Parathyroid adenoma (tissue), 2 donors: ENCODE results near the gene PLRG1.

Experiments
- H2AFZ ChIP-seq: fragments of 300-600 bp; sonication (generic); one replicate; pipeline ENCODE4 v1.7.0; 2017; ENCODE audit warnings: antibody characterized with exemption, mild to moderate bottlenecking
- H3K27ac ChIP-seq: fragments of 300-600 bp; sonication (generic); one replicate; pipeline ENCODE4 v1.7.0; 2017
- H3K27me3 ChIP-seq: fragments of 300-600 bp; sonication (generic); one replicate; pipeline ENCODE4 v1.7.0; 2017; ENCODE audit warnings: low read length; ENCODE audit not compliant: control insufficient read depth, insufficient read depth
- H3K36me3 ChIP-seq: fragments of 300-600 bp; sonication (generic); one replicate; pipeline ENCODE4 v1.7.0; 2017; ENCODE audit warnings: low read length; ENCODE audit not compliant: control insufficient read depth, insufficient read depth
- H3K4me1 ChIP-seq: fragments of 300-600 bp; sonication (generic); one replicate; pipeline ENCODE4 v1.7.0; 2017; ENCODE audit warnings: control low read depth
- H3K4me2 ChIP-seq: fragments of 300-600 bp; sonication (generic); one replicate; pipeline ENCODE4 v1.7.0; 2017; ENCODE audit warnings: low read length
- H3K4me3 ChIP-seq: fragments of 300-600 bp; sonication (generic); one replicate; pipeline ENCODE4 v1.7.0; 2017; ENCODE audit warnings: low read depth, low read length
- H3K79me2 ChIP-seq: fragments of 300-600 bp; sonication (generic); one replicate; pipeline ENCODE4 v1.7.0; 2017; ENCODE audit warnings: control low read depth
- H3K9ac ChIP-seq: fragments of 300-600 bp; sonication (generic); one replicate; pipeline ENCODE4 v1.7.0; 2017; ENCODE audit warnings: mild to moderate bottlenecking
- H3K9me3 ChIP-seq: fragments of 300-600 bp; sonication (generic); one replicate; pipeline ENCODE4 v1.7.0; 2017; ENCODE audit warnings: low read length; ENCODE audit not compliant: control insufficient read depth
- CTCF ChIP-seq: fragments of 300-600 bp; sonication (generic); IDR thresholded peaks from one replicate; pipeline ENCODE4 v1.7.0; 2017; ENCODE audit warnings: antibody characterized with exemption, mild to moderate bottlenecking
- donor health status: primary hyperparathyroidism.

The PLRG1 gene

GRCh38 chr4:154565704-154566103 is 15.5 kb upstream of the PLRG1 start:
- TF ChIP-seq CTCF, result no peak
- no peaks in the 10 kb centered on the region for H3K36me3 ChIP-seq
- H3K27ac ChIP-seq, result no peak overlapping the region
- H3K9ac ChIP-seq, result no peak overlapping the region
- no peaks in the 10 kb centered on the region for H3K79me2 ChIP-seq
- H3K4me3 ChIP-seq, result no peak overlapping the region
- H3K27me3 ChIP-seq, result no peaks in the 10 kb centered on the region
- H2AFZ ChIP-seq, result no peak overlapping the region
- no peak overlapping the region for H3K4me2 ChIP-seq
- no peaks in the 10 kb centered on the region for H3K9me3 ChIP-seq
- no peaks in the 10 kb centered on the region for H3K4me1 ChIP-seq

DNA sequence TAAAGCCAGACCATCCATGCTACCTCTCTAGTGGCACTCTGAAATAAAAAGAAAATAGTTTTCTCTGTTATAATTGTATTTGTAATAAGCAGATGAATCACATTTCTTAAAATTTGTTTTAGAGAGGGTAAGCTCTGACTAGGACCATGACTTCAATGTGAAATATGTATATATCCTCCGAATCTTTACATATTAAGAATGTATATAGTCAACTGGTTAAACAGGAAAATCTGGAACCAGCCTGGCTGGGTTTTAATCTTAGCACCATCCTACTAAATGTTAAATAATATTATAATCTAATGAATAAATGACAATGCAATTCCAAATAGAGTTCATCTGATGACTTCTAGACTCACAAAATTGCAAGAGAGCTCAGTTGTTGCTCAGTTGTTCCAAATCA is 14.1 kb upstream of the PLRG1 start:
- no peak overlapping the region for H3K27ac ChIP-seq
- no peak overlapping the region for H3K4me2 ChIP-seq

GRCh38 chr4:154562697-154563254 is 12.6 kb upstream of the PLRG1 start, which contains the start of gene FGB:
Gene FGB (plus strand): TSS chr4:154563011. CDS start chr4:154563019, 8 bp downstream.
- H2AFZ ChIP-seq, result no peak within 1 kb of the TSS
- H3K27me3 ChIP-seq, result no peaks in the 10 kb centered on the region
- no peak for TF ChIP-seq CTCF

More for the DNA sequence above, 14.1 kb upstream of the PLRG1 start:
- H3K9ac ChIP-seq, result no peak overlapping the region
- no peaks in the 10 kb centered on the region for H3K27me3 ChIP-seq
- H2AFZ ChIP-seq, result no peak overlapping the region
- no peaks in the 10 kb centered on the region for H3K9me3 ChIP-seq
- H3K36me3 ChIP-seq, result no peaks in the 10 kb centered on the region
- no peaks in the 10 kb centered on the region for H3K4me1 ChIP-seq
- H3K79me2 ChIP-seq, result no peaks in the 10 kb centered on the region
- H3K4me3 ChIP-seq, result no peak overlapping the region
- TF ChIP-seq CTCF, result no peak

GRCh38 chr4:154560824-154561231 is 10.6 kb upstream of the PLRG1 start:
- no peaks in the 10 kb centered on the region for H3K9me3 ChIP-seq
- no peaks in the 10 kb centered on the region for H3K4me1 ChIP-seq
- H3K4me3 ChIP-seq, result no peak overlapping the region
- H2AFZ ChIP-seq, result no peak overlapping the region
- no peaks in the 10 kb centered on the region for H3K36me3 ChIP-seq
- H3K79me2 ChIP-seq, result no peaks in the 10 kb centered on the region
- H3K4me2 ChIP-seq, result no peak overlapping the region
- H3K9ac ChIP-seq, result no peak overlapping the region
- H3K27ac ChIP-seq, result no peak overlapping the region
- no peak for TF ChIP-seq CTCF
- no peaks in the 10 kb centered on the region for H3K27me3 ChIP-seq

More at GRCh38 chr4:154562697-154563254, 12.6 kb upstream of the PLRG1 start, which contains the start of gene FGB:
- Histone ChIP-seq H3K4me1 (no peaks in the 10 kb centered on the region), H3K36me3 (no peaks in the 10 kb centered on the region), H3K4me3 (no peak within 1 kb of the TSS), H3K27ac (no peak within 1 kb of the TSS), H3K9me3 (no peaks in the 10 kb centered on the region), H3K79me2 (no peaks in the 10 kb centered on the region), H3K9ac (no peak within 1 kb of the TSS), H3K4me2 (no peak within 1 kb of the TSS)

- H3K4me2 ChIP-seq, result no peak overlapping the region
- no peaks in the 10 kb centered on the region for H3K79me2 ChIP-seq
- no peaks in the 10 kb centered on the region for H3K9me3 ChIP-seq
- H3K4me1 ChIP-seq, result no peaks in the 10 kb centered on the region
- no peak overlapping the region for H3K4me3 ChIP-seq
- no peaks in the 10 kb centered on the region for H3K27me3 ChIP-seq
- H2AFZ ChIP-seq, result no peak overlapping the region
- H3K27ac ChIP-seq, result no peak overlapping the region
- no peak overlapping the region for H3K9ac ChIP-seq
- no peak for TF ChIP-seq CTCF
- H3K36me3 ChIP-seq, result no peaks in the 10 kb centered on the region
Measured at GRCh38 chr4:154560419-154560801, 10.2 kb upstream of the PLRG1 start.
